Measurements from ENCODE around the gene BMP5.

The BMP5 gene

DNA sequence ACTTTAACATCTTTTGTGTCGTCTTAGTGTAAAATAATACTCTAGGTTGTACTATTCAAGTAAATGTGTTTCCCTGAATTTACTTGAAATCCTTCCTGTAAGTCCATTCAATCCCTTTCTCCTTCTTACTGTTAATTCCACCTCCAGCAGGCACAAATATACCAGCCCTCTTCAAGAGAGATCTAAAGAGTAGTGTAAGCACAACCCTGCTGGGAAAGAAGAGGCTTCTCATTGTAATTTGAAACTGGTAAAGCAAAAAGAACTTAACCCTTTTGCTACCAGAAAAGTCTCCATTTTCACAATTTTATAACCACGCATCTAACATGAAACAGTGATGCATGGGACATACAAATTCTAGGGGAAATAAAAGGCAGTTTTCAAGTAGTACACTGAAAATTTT lies at the start of gene BMP5:
TSS of gene BMP5 (minus strand) at position 191 of the 400 bp plus-strand sequence. CDS start 725 bp downstream, outside the sequence.
- H3K4me3 ChIP-seq (replicated peaks in 1 of 2; ENCODE audit: low read depth in 2 of 2, low read length in 2 of 2): no peak within 1 kb of the TSS

DNA sequence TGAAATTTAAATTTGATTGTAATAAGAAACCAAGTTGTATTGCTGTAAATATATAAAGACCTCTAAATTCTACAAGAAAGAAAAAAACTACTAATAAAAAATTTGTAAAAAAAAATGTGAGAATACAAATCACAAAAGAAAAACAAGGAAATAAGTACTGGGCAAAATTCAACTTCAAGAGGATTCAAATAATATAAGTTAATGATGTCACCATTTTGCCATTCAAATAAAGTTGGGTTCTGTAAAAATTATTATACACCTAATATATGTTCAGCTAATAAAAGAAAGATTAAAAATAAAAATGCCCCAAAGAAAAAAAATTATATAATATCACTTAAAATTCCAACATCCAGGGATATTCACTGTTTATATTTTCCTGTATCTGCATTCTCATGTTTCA lies 47.0 kb upstream of the BMP5 start:
- TF ChIP-seq, protein P1, sequence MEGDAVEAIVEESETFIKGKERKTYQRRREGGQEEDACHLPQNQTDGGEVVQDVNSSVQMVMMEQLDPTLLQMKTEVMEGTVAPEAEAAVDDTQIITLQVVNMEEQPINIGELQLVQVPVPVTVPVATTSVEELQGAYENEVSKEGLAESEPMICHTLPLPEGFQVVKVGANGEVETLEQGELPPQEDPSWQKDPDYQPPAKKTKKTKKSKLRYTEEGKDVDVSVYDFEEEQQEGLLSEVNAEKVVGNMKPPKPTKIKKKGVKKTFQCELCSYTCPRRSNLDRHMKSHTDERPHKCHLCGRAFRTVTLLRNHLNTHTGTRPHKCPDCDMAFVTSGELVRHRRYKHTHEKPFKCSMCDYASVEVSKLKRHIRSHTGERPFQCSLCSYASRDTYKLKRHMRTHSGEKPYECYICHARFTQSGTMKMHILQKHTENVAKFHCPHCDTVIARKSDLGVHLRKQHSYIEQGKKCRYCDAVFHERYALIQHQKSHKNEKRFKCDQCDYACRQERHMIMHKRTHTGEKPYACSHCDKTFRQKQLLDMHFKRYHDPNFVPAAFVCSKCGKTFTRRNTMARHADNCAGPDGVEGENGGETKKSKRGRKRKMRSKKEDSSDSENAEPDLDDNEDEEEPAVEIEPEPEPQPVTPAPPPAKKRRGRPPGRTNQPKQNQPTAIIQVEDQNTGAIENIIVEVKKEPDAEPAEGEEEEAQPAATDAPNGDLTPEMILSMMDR (IDR thresholded peaks at IDR 0.05; ENCODE audit: low read depth, low read length): no peak
- DNase-seq (ENCODE audit: low read depth in 2 of 2): no peak

More for the DNA sequence above, at the start of gene BMP5:
- TF ChIP-seq, protein P1 (IDR thresholded peaks at IDR 0.05; ENCODE audit: low read depth, low read length): no peak
- DNase-seq (ENCODE audit: low read depth in 2 of 2): no peak

DNA sequence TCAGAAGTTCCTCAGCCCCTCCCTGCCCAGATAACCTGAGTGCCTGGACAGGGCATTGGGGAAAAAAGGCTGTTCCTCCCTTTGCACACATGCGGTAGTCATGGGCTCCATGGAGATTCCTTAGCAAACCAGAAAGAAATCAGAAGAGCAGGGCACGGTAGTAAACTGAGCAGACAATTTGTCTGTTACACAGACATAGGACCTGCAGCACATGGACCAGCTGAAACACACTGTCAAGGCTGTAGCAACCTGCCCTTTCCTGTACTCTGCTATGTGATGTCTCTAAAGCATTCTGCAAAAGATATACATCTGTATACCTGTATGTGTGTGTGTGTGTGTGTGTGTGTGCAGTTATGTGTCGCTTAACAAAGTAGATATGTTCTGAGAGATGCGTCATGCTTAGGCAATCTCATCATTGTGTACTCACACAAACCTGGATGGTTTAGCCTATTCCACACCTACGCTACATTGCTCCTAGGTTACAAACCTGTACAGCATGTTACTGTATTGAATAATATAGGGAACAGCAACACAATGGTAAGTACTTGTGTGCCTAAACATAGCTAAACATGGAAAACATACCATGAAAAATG lies 44.4 kb upstream of the BMP5 start:
- DNase-seq (ENCODE audit: low read depth in 2 of 2): no peak
- TF ChIP-seq, protein P1 (IDR thresholded peaks at IDR 0.05; ENCODE audit: low read depth, low read length): no peak
- no peak overlapping the region for H3K4me3 ChIP-seq (replicated peaks in 1 of 2; ENCODE audit: low read depth in 2 of 2, low read length in 2 of 2)

More for the DNA sequence above, 47.0 kb upstream of the BMP5 start:
- no peak overlapping the region for H3K4me3 ChIP-seq (replicated peaks in 1 of 2; ENCODE audit: low read depth in 2 of 2, low read length in 2 of 2)

DNA sequence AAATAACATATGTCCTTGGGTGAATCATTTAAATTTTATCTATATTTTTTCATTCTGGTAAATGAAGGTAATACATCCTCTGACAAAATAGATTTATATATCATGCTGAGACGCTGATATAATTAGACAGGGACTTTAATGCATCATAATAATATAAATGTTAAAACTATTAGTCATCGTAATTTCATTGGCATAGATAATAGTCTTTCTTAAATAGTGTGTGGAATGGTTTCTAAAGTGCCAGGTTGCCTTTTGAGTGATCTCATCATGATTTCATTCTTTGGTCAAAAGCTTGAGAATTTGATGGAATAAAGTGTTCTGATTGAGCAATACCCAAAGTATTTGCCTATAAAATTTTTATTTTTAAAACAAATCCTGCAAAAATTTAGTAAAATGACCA lies 43.2 kb upstream of the BMP5 start:
- TF ChIP-seq, protein P1 (IDR thresholded peaks at IDR 0.05; ENCODE audit: low read depth, low read length): no peak
- DNase-seq (ENCODE audit: low read depth in 2 of 2): peak; percentile 17 to 86

DNA sequence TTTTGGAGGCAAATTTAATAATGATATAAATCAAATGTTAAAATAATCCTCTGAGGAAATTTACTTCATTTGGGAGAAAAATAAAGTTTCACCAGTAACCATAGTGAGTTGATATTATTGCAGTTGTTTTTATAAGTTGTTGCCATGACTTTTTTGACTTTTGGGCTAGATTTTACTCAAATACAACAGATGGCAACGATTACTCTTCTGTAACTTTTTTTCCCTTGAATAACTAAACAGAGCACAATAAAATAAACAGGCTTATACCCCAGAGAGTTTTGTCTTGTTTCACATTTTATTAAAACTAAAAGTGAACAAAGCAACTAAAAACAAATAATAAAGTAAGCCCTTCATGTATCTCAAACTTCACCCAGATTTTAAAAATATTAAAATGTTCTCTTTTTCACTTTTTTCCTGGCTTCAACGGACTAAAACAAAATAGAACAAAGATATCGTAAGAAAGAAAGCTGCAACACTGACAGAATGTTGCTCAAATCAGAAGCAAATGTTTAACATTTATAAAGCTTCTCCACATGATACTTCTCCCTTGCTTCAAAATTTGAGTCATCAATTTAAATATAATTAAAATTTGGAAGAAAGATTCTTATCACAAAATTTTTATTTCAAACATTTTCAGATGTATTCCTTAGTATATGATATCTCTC lies 42.5 kb upstream of the BMP5 start:
- peak in 1 of 2 donors; percentile 52 for DNase-seq (ENCODE audit: low read depth in 2 of 2)
- TF ChIP-seq, protein P1 (IDR thresholded peaks at IDR 0.05; ENCODE audit: low read depth, low read length): no peak
- H3K4me3 ChIP-seq (replicated peaks in 1 of 2; ENCODE audit: low read depth in 2 of 2, low read length in 2 of 2): no peak overlapping the region

More for the DNA sequence above, 43.2 kb upstream of the BMP5 start:
- no peak overlapping the region for H3K4me3 ChIP-seq (replicated peaks in 1 of 2; ENCODE audit: low read depth in 2 of 2, low read length in 2 of 2)

DNA sequence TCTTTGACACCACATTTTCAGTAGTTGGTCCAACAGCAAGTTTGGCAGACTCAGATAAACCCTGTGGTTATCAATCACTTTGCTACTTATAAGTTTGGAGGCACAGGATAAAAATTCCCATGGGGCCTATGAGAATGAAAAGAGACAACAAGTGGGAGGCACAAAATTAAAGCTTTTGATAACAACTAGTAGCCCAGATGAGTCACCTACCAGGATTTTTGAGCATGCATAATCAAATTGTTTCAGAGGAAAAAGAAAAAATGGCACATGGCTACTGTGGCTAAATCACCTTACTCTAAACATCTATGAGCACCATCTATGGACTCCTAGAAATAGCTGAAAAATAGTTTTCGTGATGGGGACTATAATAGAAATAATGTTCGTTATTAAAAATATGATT lies 40.8 kb upstream of the BMP5 start:
- TF ChIP-seq, protein P1 (IDR thresholded peaks at IDR 0.05; ENCODE audit: low read depth, low read length): no peak
- H3K4me3 ChIP-seq (replicated peaks in 1 of 2; ENCODE audit: low read depth in 2 of 2, low read length in 2 of 2): no peak overlapping the region
- peak; percentile 13 to 56 for DNase-seq (ENCODE audit: low read depth in 2 of 2)
